Aorta (tissue), 5 donors: ENCODE results near the gene KREMEN1. TPM values are rescaled to one million over a fixed set of nuclear protein-coding genes. Genes with fewer than 3 reads are reported as not detected.
A peak's percentile ranks its signal among the peaks of the same experiment; 100 is the strongest.

Experiments used
- ATAC-seq: fragments of 200-7000 bp; cut with Tn5 transposase; one replicate; pipeline ENCODE4 v1.9.1; 2022; ENCODE audit warnings: moderate library complexity; ENCODE audit not compliant: low FRiP score
- DNase-seq, 2 donors: peaks; one replicate each; pipeline ENCODE4 v3.0.0-alpha.2; 2020
- H3K27ac ChIP-seq, 2 donors: one replicate each; pipeline ENCODE4 v1.5.1; 2013; ENCODE audit warnings: low read length in 2 of 2, mild to moderate bottlenecking in 2 of 2, moderate library complexity in 2 of 2, control low read depth in 1 of 2, inconsistent platforms in 1 of 2, low read depth in 1 of 2
- H3K27me3 ChIP-seq, 2 donors: one replicate each; pipeline ENCODE4 v1.6.1; 2013; ENCODE audit warnings: control low read depth in 1 of 2, low read length in 1 of 2, mild to moderate bottlenecking in 1 of 2, moderate library complexity in 1 of 2; ENCODE audit not compliant: insufficient read depth in 2 of 2, control insufficient read depth in 1 of 2
- H3K36me3 ChIP-seq, 2 donors: one replicate each; pipeline ENCODE4 v1.6.1; 2013; ENCODE audit warnings: control low read depth in 1 of 2, low read length in 1 of 2, mild to moderate bottlenecking in 1 of 2; ENCODE audit not compliant: insufficient read depth in 2 of 2, control insufficient read depth in 1 of 2
- H3K4me1 ChIP-seq, 2 donors: one replicate each; pipeline ENCODE4 v1.6.1; 2013; ENCODE audit warnings: low read length in 2 of 2, control low read depth in 1 of 2, mild to moderate bottlenecking in 1 of 2, moderate library complexity in 1 of 2; ENCODE audit not compliant: insufficient read depth in 2 of 2, control insufficient read depth in 1 of 2
- H3K4me3 ChIP-seq, 2 donors: one replicate each; pipeline ENCODE4 v1.5.1; 2013; ENCODE audit warnings: low read length in 2 of 2, control low read depth in 1 of 2, mild to moderate bottlenecking in 1 of 2
- H3K9me3 ChIP-seq: one replicate; pipeline ENCODE4 v1.6.1; 2013; ENCODE audit warnings: mild to moderate bottlenecking, low read length; ENCODE audit not compliant: control insufficient read depth
- WGBS, 2 donors: extraction: QIAGEN DNeasy Blood & Tissue Kit; methylation state at CpG; one replicate each; pipeline ENCODE4 v1.1.7; 2013; 5-methylcytosine and 5-hydroxymethylcytosine counted together
- intact Hi-C, 2 donors: fragments of 100-400 bp; cut with DNase I; formaldehyde crosslinking; loops; one replicate each; pipeline versions ENCODE4 v1.14.2 to v1.15.0; 2022
- polyA plus RNA-seq, 2 donors: library from polyadenylated mRNA; stranded (reverse); fragments of 200-250 nt; gene quantifications; one replicate each; pipeline ENCODE4 v1.2.3, GENCODE V29; 2013
- total RNA-seq, 2 donors: library from RNA; stranded (reverse); fragmentation: NEBNext Ultra II Directional; extraction: Animal tissue kit (Norgen Biotek cat#: 25700); gene quantifications; one replicate each; pipeline ENCODE4 v1.2.1, GENCODE V29; 2021
- donor health status: healthy with polysubstance abuse.
- donor health status: Bipolar disorder and iron deficiency.
- donor health status: DM: no; HTN: no; CAD: no.
- donor health status: DM: no; HTN: no; CAD: no.
- donor health status: DM: yes; HTN: yes; CAD: no.

KREMEN1 gene
- total and polyA plus RNA-seq, 4 donors: 1.9 to 19.1 (median 8.5) TPM

GRCh38 chr22:29090039-29090438 lies 17.2 kb downstream of the KREMEN1 start:
- DNase-seq: no peak
- intact Hi-C loops: no loop called here
- 87 to 90% methylated on average over 3 of the region's 3 CpGs for WGBS, 2 donors
- Histone ChIP-seq H3K27ac (no peak overlapping the region), H3K4me1 (no peaks in the 10 kb centered on the region), H3K9me3 (no peaks in the 10 kb centered on the region), H3K27me3 (no peaks in the 10 kb centered on the region), H3K36me3 (no peaks in the 10 kb centered on the region), H3K4me3 (no peak overlapping the region)
- no peak for ATAC-seq

GRCh38 chr22:29092243-29092642 lies 19.4 kb downstream of the KREMEN1 start:
- Histone ChIP-seq H3K27ac (no peak overlapping the region), H3K27me3 (no peaks in the 10 kb centered on the region), H3K36me3 (no peaks in the 10 kb centered on the region), H3K4me1 (no peaks in the 10 kb centered on the region), H3K4me3 (no peak overlapping the region), H3K9me3 (no peaks in the 10 kb centered on the region)
- intact Hi-C loops: no loop called here
- DNase-seq (no peak), ATAC-seq (no peak)
- 68 to 78% methylated on average over 4 of the region's 4 CpGs for WGBS, 2 donors

GRCh38 chr22:29093030-29093429 lies 20.2 kb downstream of the KREMEN1 start:
- ATAC-seq: no peak
- 48 to 58% methylated on average over 1 of the region's 1 CpG for WGBS, 2 donors
- no peaks in the 10 kb centered on the region for H3K4me1 ChIP-seq

GRCh38 chr22:29093501-29094300 lies 20.9 kb downstream of the KREMEN1 start:
- intact Hi-C loops: no loop called here
- Histone ChIP-seq H3K27ac (no peak overlapping the region), H3K4me1 (no peaks in the 10 kb centered on the region), H3K27me3 (no peaks in the 10 kb centered on the region), H3K9me3 (no peaks in the 10 kb centered on the region), H3K36me3 (peaks cover 0 to 2% of the 10 kb centered on the region in 2 donors), H3K4me3 (no peak overlapping the region)
- 15 to 26% methylated on average over 4 of the region's 4 CpGs for WGBS, 2 donors
- ATAC-seq (peak; percentile 81), DNase-seq (no peak)

More at GRCh38 chr22:29093030-29093429, 20.2 kb downstream of the KREMEN1 start:
- Histone ChIP-seq H3K36me3 (no peaks in the 10 kb centered on the region), H3K9me3 (no peaks in the 10 kb centered on the region), H3K4me3 (no peak overlapping the region), H3K27ac (no peak overlapping the region), H3K27me3 (no peaks in the 10 kb centered on the region)
- no peak for DNase-seq
- intact Hi-C loops: no loop called here

GRCh38 chr22:29095459-29095858 lies 22.6 kb downstream of the KREMEN1 start:
- DNase-seq (no peak), ATAC-seq (no peak)
- Histone ChIP-seq H3K36me3 (peaks cover 0 to 2% of the 10 kb centered on the region in 2 donors), H3K27me3 (no peaks in the 10 kb centered on the region), H3K27ac (no peak overlapping the region), H3K4me1 (no peaks in the 10 kb centered on the region), H3K9me3 (no peaks in the 10 kb centered on the region), H3K4me3 (no peak overlapping the region)
- intact Hi-C loops: no loop called here
- WGBS, 2 donors: 72 to 98% methylated on average over 2 of the region's 2 CpGs

- Histone ChIP-seq H3K4me1 (no peaks in the 10 kb centered on the region), H3K9me3 (no peaks in the 10 kb centered on the region), H3K4me3 (no peak overlapping the region), H3K36me3 (peaks cover 0 to 2% of the 10 kb centered on the region in 2 donors), H3K27ac (no peak overlapping the region), H3K27me3 (no peaks in the 10 kb centered on the region)
- no peak for ATAC-seq
- no peak for DNase-seq
- 91 to 92% methylated on average over 13 of the region's 13 CpGs for WGBS, 2 donors
- intact Hi-C loops: no loop called here
These were observed 24.2 kb downstream of the KREMEN1 start for GRCh38 chr22:29096736-29097669.

- DNase-seq: no peak
- WGBS, 2 donors: 96% methylated on average over 2 of the region's 2 CpGs
- peaks cover 0 to 2% of the 10 kb centered on the region in 2 donors for H3K36me3 ChIP-seq
- intact Hi-C loops: no loop called here
- no peaks in the 10 kb centered on the region for H3K9me3 ChIP-seq
- no peak for ATAC-seq
- H3K4me3 ChIP-seq: no peak overlapping the region
- no peaks in the 10 kb centered on the region for H3K27me3 ChIP-seq
- H3K4me1 ChIP-seq: no peaks in the 10 kb centered on the region
- H3K27ac ChIP-seq: no peak overlapping the region
These were observed 25.5 kb downstream of the KREMEN1 start for GRCh38 chr22:29098296-29098695.

- H3K27me3 ChIP-seq: no peaks in the 10 kb centered on the region
- no peak overlapping the region for H3K4me3 ChIP-seq
- DNase-seq: no peak
- ATAC-seq: no peak
- H3K36me3 ChIP-seq: peaks cover 0 to 2% of the 10 kb centered on the region in 2 donors
- WGBS, 2 donors: 92 to 93% methylated on average over 2 of the region's 2 CpGs
- no peak overlapping the region for H3K27ac ChIP-seq
- intact Hi-C loops: no loop called here
- no peaks in the 10 kb centered on the region for H3K9me3 ChIP-seq
- no peaks in the 10 kb centered on the region for H3K4me1 ChIP-seq
These were observed 29.5 kb downstream of the KREMEN1 start for GRCh38 chr22:29102300-29102699.
